IMR-90 (cell line): ENCODE data around the gene SLC22A12. TPM values are rescaled to one million over a fixed set of nuclear protein-coding genes. Genes with fewer than 3 reads are reported as not detected.

Source experiments
- ATAC-seq: fragments of 200-7000 bp; cut with Tn5 transposase; 2 replicates; pipeline ENCODE4 v1.9.1; 2020; ENCODE audit warnings: low read depth, mild to moderate bottlenecking, moderate library complexity
- BruUV-seq: library from RNA; stranded (reverse); fragments of 400-500 nt; replicated peaks from 2 replicates; lab custom pipeline; 2021; lab: Mats Ljungman, UMichigan
- CTCF ChIA-PET: fragments of 300-600 bp; formaldehyde crosslinking; extraction: SDS; loops from one replicate; lab custom pipeline; 2021; ENCODE audit warnings: antibody characterized with exemption; lab: Yijun Ruan, JAX
- POLR2A ChIA-PET: fragments of 300-600 bp; sonication (Branson Sonifier 250); formaldehyde crosslinking; loops from one replicate; lab custom pipeline; 2022; ENCODE audit warnings: antibody characterized with exemption; ENCODE audit not compliant: unreplicated experiment; lab: Charles Lee
- DNase-seq: peaks from one replicate; pipeline ENCODE4 v3.0.0; 2013
- H2AFZ ChIP-seq: replicated peaks from 2 replicates; pipeline ENCODE3; 2013; ENCODE audit warnings: low read length, mild to moderate bottlenecking; ENCODE audit not compliant: poor library complexity
- H2AK5ac ChIP-seq: 2 replicates; pipeline ENCODE4 v1.6.1; 2013; ENCODE audit warnings: low read depth, low read length, inconsistent platforms
- H2AK9ac ChIP-seq: replicated peaks from 2 replicates; pipeline ENCODE3; 2013; ENCODE audit warnings: mild to moderate bottlenecking, low read depth, low read length, moderate library complexity; ENCODE audit not compliant: poor library complexity
- H2BK120ac ChIP-seq: 2 replicates; pipeline ENCODE4 v1.6.1; 2013; ENCODE audit warnings: low read depth, low read length, inconsistent platforms
- H2BK15ac ChIP-seq: 3 replicates; pipeline ENCODE4 v1.6.1; 2013; ENCODE audit warnings: low read depth, low read length, inconsistent platforms
- H2BK20ac ChIP-seq: 2 replicates; pipeline ENCODE4 v1.6.1; 2013; ENCODE audit warnings: low read depth, mild to moderate bottlenecking, inconsistent platforms, low read length, moderate library complexity
- H2BK5ac ChIP-seq: 2 replicates; pipeline ENCODE4 v1.6.1; 2013; ENCODE audit warnings: mild to moderate bottlenecking, low read depth, low read length, inconsistent platforms; ENCODE audit not compliant: poor library complexity, severe bottlenecking
- H3K14ac ChIP-seq: replicated peaks from 2 replicates; pipeline ENCODE4 v1.6.1; 2013; ENCODE audit warnings: low read depth, low read length, inconsistent platforms
- H3K18ac ChIP-seq: 2 replicates; pipeline ENCODE4 v1.6.1; 2013; ENCODE audit warnings: low read depth, low read length, control low read depth
- H3K23ac ChIP-seq: 2 replicates; pipeline ENCODE4 v1.6.1; 2013; ENCODE audit warnings: low read depth, low read length, inconsistent platforms
- H3K27ac ChIP-seq: 2 replicates; pipeline ENCODE4 v1.5.1; 2013; ENCODE audit warnings: mild to moderate bottlenecking, control low read depth, low read length; ENCODE audit not compliant: insufficient read depth
- H3K27me3 ChIP-seq: 2 replicates; pipeline ENCODE4 v1.6.1; 2013; ENCODE audit warnings: low read length; ENCODE audit not compliant: control insufficient read depth, insufficient read depth
- H3K36me3 ChIP-seq: 2 replicates; pipeline ENCODE4 v1.6.1; 2013; ENCODE audit warnings: low read length, mixed read lengths; ENCODE audit not compliant: control insufficient read depth, insufficient read depth
- H3K4ac ChIP-seq: 2 replicates; pipeline ENCODE4 v1.6.1; 2013; ENCODE audit warnings: low read depth, low read length, inconsistent platforms
- H3K4me1 ChIP-seq: 2 replicates; pipeline ENCODE4 v1.6.1; 2013; ENCODE audit warnings: low read length, mixed read lengths; ENCODE audit not compliant: control insufficient read depth, insufficient read depth
- H3K4me2 ChIP-seq: 2 replicates; pipeline ENCODE4 v1.6.1; 2013; ENCODE audit warnings: low read depth, mild to moderate bottlenecking, control low read depth, low read length, moderate library complexity
- H3K4me3 ChIP-seq: 2 replicates; pipeline ENCODE4 v1.5.1; 2013; ENCODE audit warnings: low read depth, mild to moderate bottlenecking, control low read depth, low read length, moderate library complexity; ENCODE audit not compliant: insufficient read depth
- H3K56ac ChIP-seq: 2 replicates; pipeline ENCODE4 v1.6.1; 2013; ENCODE audit warnings: low read length, inconsistent platforms; ENCODE audit not compliant: insufficient read depth; ENCODE audit errors: extremely low read depth
- H3K79me1 ChIP-seq, 2 experiments: 2 replicates each; pipeline ENCODE4 v1.6.1; 2013; ENCODE audit warnings: low read length in 2 of 2, inconsistent platforms in 1 of 2, low read depth in 1 of 2
- H3K9ac ChIP-seq: 2 replicates; pipeline ENCODE4 v1.6.1; 2013; ENCODE audit warnings: low read depth, low read length, control low read depth
- H3K9me1 ChIP-seq: 2 replicates; pipeline ENCODE4 v1.6.1; 2013; ENCODE audit warnings: low read length, inconsistent platforms; ENCODE audit not compliant: insufficient read depth
- H3K9me3 ChIP-seq: 2 replicates; pipeline ENCODE4 v1.6.1; 2013; ENCODE audit warnings: low read length; ENCODE audit not compliant: control insufficient read depth, insufficient read depth
- H4K20me1 ChIP-seq: 2 replicates; pipeline ENCODE4 v1.6.1; 2013; ENCODE audit warnings: low read length, inconsistent platforms; ENCODE audit not compliant: insufficient read depth
- H4K5ac ChIP-seq: 2 replicates; pipeline ENCODE4 v1.6.1; 2013; ENCODE audit warnings: mild to moderate bottlenecking, low read depth, low read length, control low read depth
- H4K8ac ChIP-seq, 2 experiments: 2 replicates each; pipeline ENCODE4 v1.6.1; 2013; ENCODE audit warnings: low read depth in 2 of 2, low read length in 2 of 2, control low read depth in 1 of 2, inconsistent platforms in 1 of 2
- H4K91ac ChIP-seq: 2 replicates; pipeline ENCODE4 v1.6.1; 2013; ENCODE audit warnings: low read depth, low read length, inconsistent platforms; ENCODE audit not compliant: insufficient read depth
- CEBPB ChIP-seq: IDR thresholded peaks from 2 replicates; pipeline ENCODE4 v1.6.1; 2012; ENCODE audit warnings: low read depth, low read length, improper control_type of control experiment
- CHD1 ChIP-seq: IDR thresholded peaks from 2 replicates; pipeline ENCODE4 v1.6.1; 2012; ENCODE audit warnings: low read depth, low read length, improper control_type of control experiment
- CTCF ChIP-seq: conservative IDR thresholded peaks from 2 replicates; pipeline ENCODE4 v1.5.1; 2012; ENCODE audit warnings: mild to moderate bottlenecking, low read depth, low read length, improper control_type of control experiment
- MXI1 ChIP-seq: IDR thresholded peaks from 2 replicates; pipeline ENCODE4 v1.6.1; 2012; ENCODE audit warnings: low read depth, mild to moderate bottlenecking, low read length, moderate library complexity, borderline replicate concordance
- NFE2L2 ChIP-seq: fragments of 150-350 bp; IDR thresholded peaks from 2 replicates; pipeline ENCODE4 v1.6.1; 2016; ENCODE audit warnings: low read depth, mild to moderate bottlenecking, low read length
- RAD21 ChIP-seq: IDR thresholded peaks from 2 replicates; pipeline ENCODE4 v1.6.1; 2012; ENCODE audit warnings: low read length, improper control_type of control experiment
- WGBS, 2 experiments: methylation state at CpG; one replicate each; pipeline versions ENCODE4 v1.1.5 to v1.1.7; 2013; ENCODE audit warnings: missing lambda C conversion rate in 2 of 2; ENCODE audit not compliant: insufficient read length in 1 of 2; ENCODE audit errors: extremely low coverage in 2 of 2; 5-methylcytosine and 5-hydroxymethylcytosine counted together
- dilution Hi-C: fragments of 300-500 bp; cut with HindIII; formaldehyde crosslinking; loops from one replicate; pipeline ENCODE4 v1.14.3; 2018; ENCODE audit warnings: low sequenced_read_pairs; ENCODE audit not compliant: unreplicated experiment
- in situ Hi-C: fragments of 300-500 bp; cut with MboI; formaldehyde crosslinking; loops from 3 replicates; pipeline ENCODE4 v1.14.3; 2019; ENCODE audit warnings: low sequenced_read_pairs, inconsistent platforms, mixed read lengths
- intact Hi-C: fragments of 100-400 bp; cut with micrococcal nuclease; formaldehyde crosslinking; loops from 2 replicates; pipeline ENCODE4 v1.10.0; 2022
- polyA plus RNA-seq, 3 experiments: library from polyadenylated mRNA; depleted of rRNA; stranded (reverse); fragments of >200 nt; gene quantifications; 2 replicates each; pipeline ENCODE4 v1.2.3, GENCODE V29; 2012; ENCODE audit warnings: low replicate concordance in 1 of 3
- total RNA-seq: library from RNA; depleted of rRNA; stranded (reverse); fragments of >200 nt; gene quantifications from 2 replicates; pipeline ENCODE4 v1.2.3, GENCODE V29; 2012; rRNA removed

The SLC22A12 gene
- total and polyA plus RNA-seq, 2 of the 4 experiments (the other 2 are of a cell fraction), result not detected

- dilution Hi-C loops, result no loop called here
- Histone ChIP-seq H3K18ac (no peak overlapping the region), H2AK9ac (no peak overlapping the region), H3K27ac (no peak overlapping the region), H2AK5ac (no peak overlapping the region), H3K4ac (no peak overlapping the region), H3K9me3 (no peaks in the 10 kb centered on the region), H2BK15ac (no peak overlapping the region), H2BK120ac (no peak overlapping the region), H2AFZ (no peak overlapping the region), H3K27me3 (peaks cover 58% of the 10 kb centered on the region), H3K9me1 (no peaks in the 10 kb centered on the region), H2BK20ac (no peak overlapping the region), H4K20me1 (no peaks in the 10 kb centered on the region), H2BK5ac (no peak overlapping the region), H4K8ac (no peak overlapping the region), H4K5ac (no peak overlapping the region), H3K36me3 (no peaks in the 10 kb centered on the region), H3K14ac (no peak overlapping the region), H3K4me2 (no peak overlapping the region), H3K9ac (no peak overlapping the region), H3K4me1 (no peaks in the 10 kb centered on the region), H3K56ac (no peak overlapping the region), H3K4me3 (no peak overlapping the region), H3K23ac (no peak overlapping the region), H3K79me1 (no peaks in the 10 kb centered on the region), H4K91ac (no peak overlapping the region)
- ATAC-seq, result peak; percentile 55; the same call in 1 of the 2 replicates
- WGBS, 2 experiments, result 81% methylated on average over 9 of the region's 18 CpGs; no CpG with 5 or more reads in 1 of the 2 experiments
- ChIA-PET POLR2A (no interaction called here), CTCF (interaction anchor here (0.6 to 2.3 kb wide), 5 partner anchors 8 to 205 kb away, joined by 3 to 9 read pairs (median 5); no protein-coding TSS in a partner anchor)
- in situ Hi-C loops, result no loop called here
- no peak for TF ChIP-seq NFE2L2
- peak; percentile 45 for TF ChIP-seq RAD21
- peak; percentile 46 for TF ChIP-seq CTCF
- TF ChIP-seq CEBPB, result no peak
- TF ChIP-seq CHD1, result no peak
- no peak for TF ChIP-seq MXI1
- intact Hi-C loops, result loop anchor here (5.0 to 10.0 kb wide), 2 partner anchors 294 to 446 kb away; partner anchors contain the start of genes FERMT3 and RPS6KA4
- no TSS peak for BruUV-seq
- DNase-seq, result peak; percentile 19
Measured at GRCh38 chr11:64650923-64651523, 60.0 kb downstream of the SLC22A12 start.

Other genes starting within 250 kb of the SLC22A12 start
- gene RPS6KA4, start 232.1 kb upstream of the SLC22A12 start, total RNA-seq, result 43.3 and 52.9 TPM in 2 replicates
- gene RPS6KA4, start 232.1 kb upstream of the SLC22A12 start, polyA plus RNA-seq (2012; rRNA removed), result 38.8 and 46.7 TPM in 2 replicates
- not detected in 2 replicates for gene SLC22A11, start 35.3 kb upstream of the SLC22A12 start, total RNA-seq
- gene SLC22A11, start 35.3 kb upstream of the SLC22A12 start, polyA plus RNA-seq (2012; rRNA removed), result not detected in 2 replicates
- gene NRXN2, start 132.0 kb downstream of the SLC22A12 start, total RNA-seq, result 0.18 and 0.28 TPM in 2 replicates
- gene NRXN2, start 132.0 kb downstream of the SLC22A12 start, polyA plus RNA-seq (2012; rRNA removed), result 0.13 and 0.22 TPM in 2 replicates
- not detected in 2 replicates for gene RASGRP2, start 152.9 kb downstream of the SLC22A12 start, total RNA-seq
- 0.82 and 1.2 TPM in 2 replicates for gene RASGRP2, start 152.9 kb downstream of the SLC22A12 start, polyA plus RNA-seq (2012; rRNA removed)
- gene PYGM, start 168.8 kb downstream of the SLC22A12 start, total RNA-seq, result under 0.01 and 0.18 TPM in 2 replicates
- 0.21 and 0.46 TPM in 2 replicates for gene PYGM, start 168.8 kb downstream of the SLC22A12 start, polyA plus RNA-seq (2012; rRNA removed)
- gene SF1, start 187.3 kb downstream of the SLC22A12 start, total RNA-seq, result 56.8 and 76.1 TPM in 2 replicates
- gene SF1, start 187.3 kb downstream of the SLC22A12 start, polyA plus RNA-seq (2012; rRNA removed), result 75.0 and 88.0 TPM in 2 replicates
- 9.2 and 11.7 TPM in 2 replicates for gene MAP4K2, start 212.0 kb downstream of the SLC22A12 start, total RNA-seq
- gene MAP4K2, start 212.0 kb downstream of the SLC22A12 start, polyA plus RNA-seq (2012; rRNA removed), result 16.6 and 22.2 TPM in 2 replicates
- 8.8 and 9.4 TPM in 2 replicates for gene MEN1, start 219.3 kb downstream of the SLC22A12 start, total RNA-seq
- 35.7 and 44.7 TPM in 2 replicates for gene MEN1, start 219.3 kb downstream of the SLC22A12 start, polyA plus RNA-seq (2012; rRNA removed)